Measurements from ENCODE around the gene NWD2.
"Not testable (repeated sequence)": the region's sequence is repeated elsewhere in the genome, so short reads cannot be mapped to it uniquely, and the experiment has no call there.

NWD2 gene

GRCh38 chr4:37244583-37245390 is at the start of gene NWD2:
Gene NWD2 (plus strand): TSS chr4:37244743. CDS start chr4:37245068, 325 bp downstream.
- no peak for DNase-seq

GRCh38 chr4:37197899-37198298 is 46.6 kb upstream of the NWD2 start:
- DNase-seq, result no peak

GRCh38 chr4:37204740-37205139 is 39.8 kb upstream of the NWD2 start:
- DNase-seq, result not testable (repeated sequence)

- DNase-seq, result no peak
These were observed 28.3 kb upstream of the NWD2 start for GRCh38 chr4:37216209-37216608.

GRCh38 chr4:37219242-37219641 is 25.3 kb upstream of the NWD2 start:
- DNase-seq, result no peak

- DNase-seq, result no peak
These were observed 24.6 kb upstream of the NWD2 start for GRCh38 chr4:37219990-37220389.

GRCh38 chr4:37220685-37221084 is 23.9 kb upstream of the NWD2 start:
- DNase-seq, result no peak

- no peak for DNase-seq
These were observed 20.8 kb upstream of the NWD2 start for GRCh38 chr4:37223732-37224131.

GRCh38 chr4:37224854-37225253 is 19.7 kb upstream of the NWD2 start:
- no peak for DNase-seq

GRCh38 chr4:37225778-37226177 is 18.8 kb upstream of the NWD2 start:
- DNase-seq, result no peak

- DNase-seq, result no peak
These were observed 12.2 kb upstream of the NWD2 start for GRCh38 chr4:37232315-37232714.

- no peak for DNase-seq
These were observed 8.4 kb upstream of the NWD2 start for GRCh38 chr4:37236165-37236564.

GRCh38 chr4:37241647-37242046 is 2.9 kb upstream of the NWD2 start:
- DNase-seq, result no peak

GRCh38 chr4:37243051-37243450 is 1.5 kb upstream of the NWD2 start:
- DNase-seq, result no peak

GRCh38 chr4:37243722-37244582 is 591 bp upstream of the NWD2 start:
- DNase-seq, result no peak

GRCh38 chr4:37245391-37245954 is 930 bp downstream of the NWD2 start:
- DNase-seq, result no peak

GRCh38 chr4:37246891-37247290 is 2.3 kb downstream of the NWD2 start:
- DNase-seq, result no peak

GRCh38 chr4:37258221-37258620 is 13.7 kb downstream of the NWD2 start:
- no peak for DNase-seq

- DNase-seq, result no peak
These were observed 23.8 kb downstream of the NWD2 start for GRCh38 chr4:37268319-37268718.

- DNase-seq, result no peak
These were observed 34.6 kb downstream of the NWD2 start for GRCh38 chr4:37279121-37279520.

GRCh38 chr4:37279894-37280592 is 35.5 kb downstream of the NWD2 start:
- no peak for DNase-seq

- DNase-seq, result no peak
These were observed 54.9 kb downstream of the NWD2 start for GRCh38 chr4:37299468-37299867.

- DNase-seq, result no peak
These were observed 60.1 kb downstream of the NWD2 start for GRCh38 chr4:37304612-37305011.

Data from activated naive CD4-positive, alpha-beta T cell treated with anti-CD3 and anti-CD28 coated beads, Interleukin-2, amount 50 U/mL, for 16 hours (primary cell).